Stimulated activated CD4-positive, alpha-beta T cell treated with anti-CD3 and anti-CD28 coated beads, Interleukin-2, amount 100 ng/mL, for 4 hours (primary cell): Measurements from ENCODE around the gene TIMM44.
A peak's percentile ranks its signal among the peaks of the same experiment; 100 is the strongest.

Experiments used
- DNase-seq: peaks from one replicate; pipeline ENCODE4 v3.0.0-alpha.2; 2020; ENCODE audit warnings: low read depth

Gene TIMM44

GRCh38 chr19:7914099-7914498 is 29.4 kb downstream of the TIMM44 start:
- no peak for DNase-seq

- DNase-seq = no peak
Observed at GRCh38 chr19:7913652-7914051, 29.8 kb downstream of the TIMM44 start.

- DNase-seq = no peak
Observed at GRCh38 chr19:7912697-7913564, 30.5 kb downstream of the TIMM44 start.

- no peak for DNase-seq
Observed at GRCh38 chr19:7912144-7912696, 31.2 kb downstream of the TIMM44 start.

GRCh38 chr19:7911508-7912143 is 31.8 kb downstream of the TIMM44 start:
- DNase-seq = no peak

GRCh38 chr19:7910321-7911161 is 32.9 kb downstream of the TIMM44 start:
- DNase-seq = no peak

GRCh38 chr19:7909471-7910067 is 33.9 kb downstream of the TIMM44 start:
- DNase-seq = no peak

- DNase-seq = no peak
Observed at GRCh38 chr19:7908742-7909461, 34.6 kb downstream of the TIMM44 start.

- no peak for DNase-seq
Observed at GRCh38 chr19:7908078-7908699, 35.3 kb downstream of the TIMM44 start.

- DNase-seq = no peak
Observed at GRCh38 chr19:7907544-7907943, 35.9 kb downstream of the TIMM44 start.

GRCh38 chr19:7907122-7907521 is 36.3 kb downstream of the TIMM44 start:
- DNase-seq = no peak

- DNase-seq = no peak
Observed at GRCh38 chr19:7905859-7906258, 37.6 kb downstream of the TIMM44 start.

- no peak for DNase-seq
Observed at GRCh38 chr19:7905268-7905667, 38.2 kb downstream of the TIMM44 start.

GRCh38 chr19:7904074-7905020 is 39.1 kb downstream of the TIMM44 start:
- DNase-seq = no peak

GRCh38 chr19:7903244-7904073 is 40.0 kb downstream of the TIMM44 start, which contains the start of gene MAP2K7:
Gene MAP2K7, plus strand, starts transcription at chr19:7903877. Its CDS starts 68 bp downstream, at chr19:7903945.
- peak; percentile 100 for DNase-seq

- no peak for DNase-seq
Observed at GRCh38 chr19:7902796-7903243, 40.6 kb downstream of the TIMM44 start.

GRCh38 chr19:7901337-7901736 is 42.1 kb downstream of the TIMM44 start:
- DNase-seq = no peak

GRCh38 chr19:7900931-7901330 is 42.5 kb downstream of the TIMM44 start:
- DNase-seq = no peak
